B cell (primary cell): Measurements from ENCODE around the gene MKRN2.

Source experiments
- EZH2 ChIP-seq: IDR thresholded peaks from 2 replicates; pipeline ENCODE4 v1.6.1; 2012; ENCODE audit warnings: borderline replicate concordance, low read depth, mild to moderate bottlenecking, moderate library complexity, low read length; ENCODE audit not compliant: insufficient read depth, poor library complexity, severe bottlenecking
- TF ChIP-seq, protein P1 (sequence below): fragments of 200-600 bp; IDR thresholded peaks from one replicate; pipeline ENCODE4 v1.8.0; 2022; ENCODE audit warnings: antibody characterized with exemption, mild to moderate bottlenecking

- TF ChIP-seq, protein P1, sequence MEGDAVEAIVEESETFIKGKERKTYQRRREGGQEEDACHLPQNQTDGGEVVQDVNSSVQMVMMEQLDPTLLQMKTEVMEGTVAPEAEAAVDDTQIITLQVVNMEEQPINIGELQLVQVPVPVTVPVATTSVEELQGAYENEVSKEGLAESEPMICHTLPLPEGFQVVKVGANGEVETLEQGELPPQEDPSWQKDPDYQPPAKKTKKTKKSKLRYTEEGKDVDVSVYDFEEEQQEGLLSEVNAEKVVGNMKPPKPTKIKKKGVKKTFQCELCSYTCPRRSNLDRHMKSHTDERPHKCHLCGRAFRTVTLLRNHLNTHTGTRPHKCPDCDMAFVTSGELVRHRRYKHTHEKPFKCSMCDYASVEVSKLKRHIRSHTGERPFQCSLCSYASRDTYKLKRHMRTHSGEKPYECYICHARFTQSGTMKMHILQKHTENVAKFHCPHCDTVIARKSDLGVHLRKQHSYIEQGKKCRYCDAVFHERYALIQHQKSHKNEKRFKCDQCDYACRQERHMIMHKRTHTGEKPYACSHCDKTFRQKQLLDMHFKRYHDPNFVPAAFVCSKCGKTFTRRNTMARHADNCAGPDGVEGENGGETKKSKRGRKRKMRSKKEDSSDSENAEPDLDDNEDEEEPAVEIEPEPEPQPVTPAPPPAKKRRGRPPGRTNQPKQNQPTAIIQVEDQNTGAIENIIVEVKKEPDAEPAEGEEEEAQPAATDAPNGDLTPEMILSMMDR: no peak
- TF ChIP-seq EZH2: no peak
These were observed 63.4 kb downstream of the MKRN2 start for GRCh38 chr3:12620305-12620704.
